Sigmoid colon (tissue), 3 donors: ENCODE results near the gene TNFRSF11A.

Experiments used
- CTCF ChIP-seq, 4 experiments: fragments of 450-650 bp in 3 of 4; fragments of 200-600 bp in 1 of 4; IDR thresholded peaks; one replicate each; pipeline ENCODE4 v1.5.1; 2016 to 2019; ENCODE audit warnings: antibody characterized with exemption in 4 of 4, mild to moderate bottlenecking in 3 of 4, moderate library complexity in 2 of 4
- POLR2A ChIP-seq, 2 donors: fragments of 450-650 bp; IDR thresholded peaks; one replicate each; pipeline ENCODE4 v1.6.1; 2016; ENCODE audit warnings: antibody characterized with exemption in 2 of 2, mild to moderate bottlenecking in 2 of 2, moderate library complexity in 2 of 2

- TF ChIP-seq POLR2A (IDR thresholded peaks at IDR 0.05) (no peak), CTCF (IDR thresholded peaks at IDR 0.05) (no peak)
Measured at GRCh38 chr18:62280786-62281185, 44.3 kb upstream of the TNFRSF11A start.
